ENCODE results near the gene SLC35A3. TPM values are rescaled to one million over a fixed set of nuclear protein-coding genes. Genes with fewer than 3 reads are reported as not detected.
"Not testable (repeated sequence)": the region's sequence is repeated elsewhere in the genome, so short reads cannot be mapped to it uniquely, and the experiment has no call there.

The SLC35A3 gene
- 10 to 100 TPM; 22.2 to 26.6 TPM for total RNA-seq

DNA sequence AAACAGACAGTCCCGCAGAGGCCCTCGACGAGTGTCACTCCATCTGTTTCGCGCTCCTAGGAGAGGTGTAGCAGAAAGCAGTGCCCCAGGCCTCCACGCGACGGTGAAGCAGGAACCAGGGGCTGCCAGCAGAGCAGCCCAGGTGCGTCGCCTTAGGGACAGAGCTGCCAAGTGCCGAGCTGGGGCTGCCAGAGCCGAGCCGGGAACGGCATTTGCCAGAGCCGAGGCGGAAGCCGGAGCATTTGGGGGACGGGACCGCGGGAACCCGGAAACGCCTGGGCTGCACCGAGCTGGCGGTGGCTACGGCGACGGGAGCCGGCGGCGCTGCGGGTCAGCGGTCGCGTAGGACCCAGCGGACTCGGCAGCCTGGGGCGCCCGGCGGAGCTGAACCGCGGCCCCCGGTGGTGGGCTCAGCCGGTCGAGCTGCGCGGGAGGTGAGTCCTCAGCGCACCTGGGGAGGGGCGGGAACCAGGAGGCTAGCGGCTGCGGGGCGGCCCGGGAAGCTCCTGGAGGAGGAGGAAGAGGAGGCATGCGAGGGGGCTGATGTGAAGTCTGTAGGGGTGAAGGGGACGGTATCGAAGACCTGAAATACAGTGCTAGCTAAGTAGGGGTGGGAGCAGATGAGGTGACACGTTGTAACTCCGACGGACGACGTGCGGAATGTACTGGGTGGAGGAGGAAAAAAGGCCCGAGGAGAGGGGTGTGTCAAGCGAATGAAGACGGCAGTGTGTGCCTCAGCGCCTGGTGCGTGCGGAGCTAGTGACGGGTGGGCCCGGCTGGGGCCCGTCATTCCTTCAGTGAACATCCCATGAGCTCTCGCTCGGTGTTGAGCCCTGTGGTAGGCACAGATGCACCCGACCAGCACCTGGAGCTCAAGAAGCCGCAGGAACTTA lies at the start of gene SLC35A3:
Gene SLC35A3, plus strand, starts transcription at position 268 of the 893 bp plus-strand sequence. CDS start 23,559 bp downstream, outside the sequence.
- peaks cover 19 to 25% of the 10 kb centered on the region in 2 donors for H3K4me1 Mint-ChIP-seq (ENCODE audit: low read depth in 2 of 2)
- DNase-seq (ENCODE audit: low spot score): peak; percentile 83
- no peaks in the 10 kb centered on the region for H3K36me3 Mint-ChIP-seq
- H3K9me3 Mint-ChIP-seq: no peaks in the 10 kb centered on the region
- peak within 1 kb of the TSS; percentile 89 to 94 for H3K27ac Mint-ChIP-seq
- peak; percentile 95 to 96 for ATAC-seq
- no peaks in the 10 kb centered on the region for H3K27me3 Mint-ChIP-seq
- peak within 1 kb of the TSS; percentile 94 for H3K4me3 Mint-ChIP-seq

DNA sequence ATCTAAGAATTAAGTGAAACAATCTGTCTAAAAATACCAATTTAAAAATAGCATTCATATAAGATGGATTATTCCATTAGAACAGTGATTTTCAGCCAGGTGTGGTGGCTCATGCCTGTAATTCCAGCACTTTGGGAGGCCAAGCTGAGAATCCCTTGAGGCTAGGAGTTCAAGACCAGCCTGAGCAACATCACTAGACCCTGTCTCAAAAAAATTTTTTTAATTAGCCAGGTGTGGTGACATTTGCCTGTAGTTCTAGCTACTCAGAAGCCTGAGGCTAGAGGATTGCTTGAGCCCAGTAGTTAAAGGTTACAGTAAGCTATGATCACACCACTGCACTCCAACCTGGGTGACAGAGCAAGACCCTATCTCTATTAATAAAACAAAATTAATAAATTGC lies 35.0 kb upstream of the SLC35A3 start:
- Mint-ChIP-seq H3K27me3 (peaks cover 9 to 16% of the 10 kb centered on the region in 2 donors), H3K9me3 (no peaks in the 10 kb centered on the region), H3K27ac (no peak overlapping the region), H3K4me3 (no peak overlapping the region), H3K4me1 (ENCODE audit: low read depth in 2 of 2) (no peaks in the 10 kb centered on the region), H3K36me3 (no peaks in the 10 kb centered on the region)
- no peak for ATAC-seq
- no peak for DNase-seq (ENCODE audit: low spot score)

DNA sequence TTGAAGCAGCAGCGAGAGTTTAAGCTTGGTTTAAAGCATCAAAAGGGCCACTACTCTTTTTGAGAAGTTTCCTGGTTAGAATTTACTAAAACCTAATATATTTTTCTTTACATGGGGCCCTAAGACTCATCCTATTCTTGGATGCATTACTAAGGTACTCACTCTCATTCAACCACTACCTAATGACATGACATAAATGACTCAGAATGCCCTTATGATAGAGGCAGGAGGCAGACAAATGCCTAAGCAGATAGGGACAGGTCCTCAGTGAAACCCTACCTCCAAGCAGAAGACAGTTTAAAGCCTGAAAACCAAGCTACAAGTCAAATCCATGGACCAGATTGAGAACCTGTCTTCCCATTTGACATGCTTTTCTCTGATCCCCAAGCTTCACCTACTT lies 34.3 kb upstream of the SLC35A3 start:
- no peak overlapping the region for H3K4me3 Mint-ChIP-seq
- no peaks in the 10 kb centered on the region for H3K4me1 Mint-ChIP-seq (ENCODE audit: low read depth in 2 of 2)
- no peak overlapping the region for H3K27ac Mint-ChIP-seq
- H3K27me3 Mint-ChIP-seq: peaks cover 9 to 13% of the 10 kb centered on the region in 2 donors
- DNase-seq (ENCODE audit: low spot score): no peak
- no peaks in the 10 kb centered on the region for H3K36me3 Mint-ChIP-seq
- H3K9me3 Mint-ChIP-seq: no peaks in the 10 kb centered on the region
- ATAC-seq: no peak

DNA sequence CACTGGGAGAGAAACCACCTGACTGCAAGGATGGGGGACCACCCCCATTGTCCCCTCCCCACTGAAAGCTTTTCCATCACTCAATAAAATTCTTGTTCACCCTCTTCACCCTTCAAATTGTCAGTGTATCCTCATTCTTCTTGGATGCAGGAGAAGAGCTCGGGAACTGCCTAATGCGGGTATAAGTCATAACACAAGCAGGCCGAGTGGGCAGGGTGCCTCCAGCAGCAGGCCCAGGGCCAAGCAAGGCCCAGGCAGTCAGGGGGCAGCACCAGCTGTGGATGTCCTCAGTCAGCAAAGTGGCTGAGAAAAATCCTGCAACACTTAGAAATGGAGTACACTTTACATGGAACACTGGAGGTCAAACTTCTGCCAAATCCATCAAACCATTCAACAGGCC lies 33.7 kb upstream of the SLC35A3 start:
- DNase-seq (ENCODE audit: low spot score) (no peak), ATAC-seq (no peak)
- Mint-ChIP-seq H3K27ac (no peak overlapping the region), H3K36me3 (no peaks in the 10 kb centered on the region), H3K27me3 (peaks cover 9 to 13% of the 10 kb centered on the region in 2 donors), H3K9me3 (no peaks in the 10 kb centered on the region), H3K4me1 (ENCODE audit: low read depth in 2 of 2) (no peaks in the 10 kb centered on the region), H3K4me3 (no peak overlapping the region)

DNA sequence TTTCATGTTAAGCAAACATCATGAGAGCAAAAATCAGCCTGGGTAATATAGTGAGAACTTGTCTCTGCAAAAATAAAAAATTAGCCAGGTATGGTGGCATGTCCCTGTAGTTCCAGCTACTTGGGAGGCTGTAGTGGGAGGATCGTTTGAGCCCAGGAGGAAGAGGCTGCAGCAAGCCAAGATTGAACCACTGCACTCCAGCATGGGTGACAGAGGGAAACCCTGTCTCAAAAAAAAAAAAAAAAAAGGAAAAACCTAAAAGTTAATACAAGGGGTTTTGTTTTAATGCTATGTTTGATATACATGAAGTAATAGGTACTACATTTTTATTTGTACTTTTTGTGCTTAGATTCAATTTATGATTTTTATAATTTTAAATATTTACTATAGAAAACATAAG lies 27.1 kb upstream of the SLC35A3 start:
- Mint-ChIP-seq H3K4me3 (no peak overlapping the region), H3K36me3 (no peaks in the 10 kb centered on the region), H3K4me1 (ENCODE audit: low read depth in 2 of 2) (no peaks in the 10 kb centered on the region), H3K27me3 (peaks cover 0 to 5% of the 10 kb centered on the region in 2 donors), H3K27ac (no peak overlapping the region), H3K9me3 (no peaks in the 10 kb centered on the region)
- DNase-seq (ENCODE audit: low spot score) (no peak), ATAC-seq (no peak)

DNA sequence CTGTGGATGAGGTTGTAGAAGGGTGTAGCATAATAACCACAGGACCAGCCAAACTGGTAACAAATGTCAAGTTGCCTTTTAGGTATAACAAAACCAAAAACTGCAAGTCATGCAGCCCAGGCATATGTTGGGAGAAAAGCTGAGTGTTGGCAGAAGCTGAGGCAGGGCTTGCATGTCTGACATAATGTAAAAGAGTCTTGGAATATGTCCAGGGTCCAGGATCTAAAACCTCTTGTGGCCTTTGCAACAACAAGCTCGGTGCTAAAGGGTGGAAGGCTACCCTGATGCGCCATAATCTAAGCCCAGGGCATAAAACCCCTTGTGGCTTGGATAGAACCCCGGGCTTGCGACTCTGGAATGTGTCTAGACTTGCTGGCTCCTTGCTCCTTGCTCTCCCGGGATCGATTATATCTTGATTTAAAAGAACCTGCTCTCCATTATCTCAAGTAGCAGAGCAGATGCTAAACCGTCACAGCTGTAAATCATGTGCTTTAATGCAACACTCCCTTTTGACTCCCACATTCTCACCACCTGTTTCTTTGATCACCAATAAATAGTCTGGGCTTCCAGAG lies 26.5 kb upstream of the SLC35A3 start:
- H3K36me3 Mint-ChIP-seq: no peaks in the 10 kb centered on the region
- H3K27me3 Mint-ChIP-seq: peaks cover 0 to 5% of the 10 kb centered on the region in 2 donors
- no peak overlapping the region for H3K27ac Mint-ChIP-seq
- no peaks in the 10 kb centered on the region for H3K4me1 Mint-ChIP-seq (ENCODE audit: low read depth in 2 of 2)
- ATAC-seq (no peak), DNase-seq (ENCODE audit: low spot score) (no peak)
- H3K4me3 Mint-ChIP-seq: no peak overlapping the region
- no peaks in the 10 kb centered on the region for H3K9me3 Mint-ChIP-seq

DNA sequence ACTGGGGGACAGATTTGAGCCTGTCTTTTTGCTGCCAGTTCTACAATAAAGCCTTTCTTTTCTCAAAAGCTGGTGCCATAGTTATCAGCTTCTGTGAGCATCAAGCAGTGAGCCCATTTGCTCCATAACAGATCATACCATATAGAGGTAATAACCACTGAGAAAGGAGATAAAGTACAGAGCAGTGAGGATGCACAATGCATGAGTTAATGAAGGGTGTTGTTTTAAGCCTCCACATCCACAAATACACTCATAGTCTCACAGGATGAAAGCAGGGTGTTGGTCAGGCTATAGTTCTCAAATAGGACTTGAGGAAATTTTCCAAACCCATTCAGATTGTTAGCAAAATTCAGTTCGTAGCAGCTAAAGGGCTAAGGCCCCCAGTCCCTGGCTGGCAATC lies 25.6 kb upstream of the SLC35A3 start:
- H3K4me1 Mint-ChIP-seq (ENCODE audit: low read depth in 2 of 2): no peaks in the 10 kb centered on the region

DNA sequence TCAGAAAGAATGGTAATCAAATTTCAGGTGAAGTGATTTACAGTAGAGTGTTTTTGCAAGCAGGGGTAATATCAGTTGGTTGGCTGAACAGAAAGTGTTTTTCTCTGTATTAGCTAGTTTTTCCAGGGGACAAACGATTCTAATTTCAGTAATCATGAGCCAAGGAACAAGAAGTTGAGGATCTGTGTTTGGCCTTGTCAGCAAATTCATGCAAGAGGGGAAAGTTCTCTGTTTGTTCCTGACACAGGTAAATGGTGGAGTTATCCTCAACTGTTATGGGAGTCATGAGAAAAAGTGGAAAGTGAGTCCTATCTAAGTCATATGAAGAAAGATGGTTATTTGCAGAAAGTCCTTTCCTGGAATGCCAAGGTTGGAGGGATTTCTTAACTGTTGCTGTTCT lies 24.6 kb upstream of the SLC35A3 start:
- Mint-ChIP-seq H3K36me3 (no peaks in the 10 kb centered on the region), H3K9me3 (no peaks in the 10 kb centered on the region), H3K4me1 (ENCODE audit: low read depth in 2 of 2) (no peaks in the 10 kb centered on the region), H3K27me3 (peaks cover 0 to 5% of the 10 kb centered on the region in 2 donors), H3K27ac (no peak overlapping the region), H3K4me3 (no peak overlapping the region)
- no peak for DNase-seq (ENCODE audit: low spot score)
- ATAC-seq: no peak

More for the DNA sequence above, 25.6 kb upstream of the SLC35A3 start:
- Mint-ChIP-seq H3K27ac (no peak overlapping the region), H3K36me3 (no peaks in the 10 kb centered on the region), H3K4me3 (no peak overlapping the region), H3K27me3 (peaks cover 0 to 5% of the 10 kb centered on the region in 2 donors), H3K9me3 (no peaks in the 10 kb centered on the region)
- ATAC-seq (no peak), DNase-seq (ENCODE audit: low spot score) (no peak)

DNA sequence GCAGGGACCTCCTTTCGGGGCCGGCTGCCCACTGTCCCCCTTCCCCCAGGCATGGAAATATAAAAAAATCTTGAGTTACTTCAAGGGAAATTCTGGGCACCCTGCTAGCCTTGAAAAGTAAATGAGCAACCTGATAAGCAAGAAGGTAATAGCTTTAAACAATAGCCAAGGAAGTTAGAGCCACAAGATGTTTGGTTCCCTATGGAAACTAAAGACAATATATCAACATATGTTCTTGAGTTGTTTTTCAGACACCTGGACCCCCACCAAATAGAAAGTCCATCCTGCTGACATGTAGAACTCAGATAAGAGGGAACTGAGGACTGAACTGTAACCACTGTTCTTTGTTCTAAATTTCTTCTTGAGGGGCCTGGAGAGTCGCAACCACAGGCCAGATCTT lies 19.3 kb upstream of the SLC35A3 start:
- Mint-ChIP-seq H3K9me3 (no peaks in the 10 kb centered on the region), H3K36me3 (no peaks in the 10 kb centered on the region), H3K4me1 (ENCODE audit: low read depth in 2 of 2) (no peaks in the 10 kb centered on the region), H3K27ac (no peak overlapping the region), H3K4me3 (no peak overlapping the region), H3K27me3 (peaks cover 0 to 5% of the 10 kb centered on the region in 2 donors)
- no peak for DNase-seq (ENCODE audit: low spot score)
- no peak for ATAC-seq

DNA sequence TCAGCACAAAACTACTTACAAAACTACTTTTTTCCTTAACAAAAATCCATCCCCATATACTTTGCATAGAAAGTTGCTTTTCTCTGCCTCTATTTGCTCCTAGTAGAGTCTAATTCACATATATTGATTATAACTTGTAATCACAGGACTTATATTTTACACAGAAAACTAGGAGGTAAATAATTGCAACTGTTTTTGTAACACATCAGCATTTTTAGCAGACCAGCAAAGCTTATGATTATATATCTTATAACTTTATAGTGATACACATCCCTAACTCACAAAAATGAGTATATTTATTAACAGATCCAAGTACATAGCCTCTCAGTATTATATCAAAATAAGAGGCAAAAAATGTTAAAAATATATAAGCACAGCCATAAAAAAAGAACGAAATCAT lies 17.3 kb upstream of the SLC35A3 start:
- H3K27me3 Mint-ChIP-seq: no peaks in the 10 kb centered on the region
- no peak overlapping the region for H3K4me3 Mint-ChIP-seq
- H3K4me1 Mint-ChIP-seq (ENCODE audit: low read depth in 2 of 2): no peaks in the 10 kb centered on the region
- no peak for DNase-seq (ENCODE audit: low spot score)
- H3K27ac Mint-ChIP-seq: no peak overlapping the region
- H3K36me3 Mint-ChIP-seq: no peaks in the 10 kb centered on the region
- no peaks in the 10 kb centered on the region for H3K9me3 Mint-ChIP-seq
- no peak for ATAC-seq

DNA sequence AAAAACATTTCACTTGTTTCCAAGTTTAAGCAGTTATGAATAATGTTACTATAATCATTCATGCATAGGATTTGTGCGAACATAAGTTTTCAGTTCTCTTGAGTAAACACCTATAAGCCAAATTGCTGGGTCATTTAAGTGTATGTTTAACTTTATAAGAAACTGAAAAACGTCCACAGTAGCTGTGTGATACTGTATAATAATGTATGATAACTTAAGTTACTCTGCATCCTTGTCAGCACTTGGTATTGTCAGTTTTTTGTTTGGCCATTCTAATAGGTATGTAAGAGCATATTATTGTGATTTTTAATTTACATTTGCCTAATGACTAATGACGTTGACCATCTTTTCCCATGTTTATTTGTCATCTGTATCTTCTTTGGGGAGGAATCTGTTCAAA lies 14.4 kb upstream of the SLC35A3 start:
- ATAC-seq (no peak), DNase-seq (ENCODE audit: low spot score) (no peak)
- no peaks in the 10 kb centered on the region for H3K4me1 Mint-ChIP-seq (ENCODE audit: low read depth in 2 of 2)
- H3K27me3 Mint-ChIP-seq: no peaks in the 10 kb centered on the region
- no peaks in the 10 kb centered on the region for H3K9me3 Mint-ChIP-seq
- no peak overlapping the region for H3K4me3 Mint-ChIP-seq
- H3K36me3 Mint-ChIP-seq: no peaks in the 10 kb centered on the region
- H3K27ac Mint-ChIP-seq: no peak overlapping the region

DNA sequence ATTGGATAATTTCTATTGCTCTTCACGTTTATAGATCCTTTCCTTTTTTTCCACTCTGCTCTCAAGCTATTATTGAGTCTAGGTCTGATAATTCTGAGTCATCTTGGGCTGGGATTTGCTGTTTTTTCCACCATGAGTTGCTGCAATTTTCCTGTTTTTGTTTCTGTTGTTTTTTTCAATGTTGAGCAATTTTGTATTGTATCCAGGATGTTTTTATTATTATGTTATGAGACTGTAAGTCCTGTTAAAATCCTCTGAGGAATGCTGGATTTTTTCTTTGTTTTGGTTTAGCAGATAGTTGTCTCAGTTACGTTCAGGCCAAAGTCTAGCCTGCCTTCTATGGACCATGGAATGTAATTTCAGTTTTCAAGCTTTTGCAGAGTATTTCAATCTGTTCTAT lies 13.0 kb upstream of the SLC35A3 start:
- ATAC-seq: no peak
- Mint-ChIP-seq H3K27me3 (no peaks in the 10 kb centered on the region), H3K36me3 (no peaks in the 10 kb centered on the region), H3K9me3 (no peaks in the 10 kb centered on the region), H3K4me3 (no peak overlapping the region), H3K4me1 (ENCODE audit: low read depth in 2 of 2) (no peaks in the 10 kb centered on the region), H3K27ac (no peak overlapping the region)
- no peak for DNase-seq (ENCODE audit: low spot score)

DNA sequence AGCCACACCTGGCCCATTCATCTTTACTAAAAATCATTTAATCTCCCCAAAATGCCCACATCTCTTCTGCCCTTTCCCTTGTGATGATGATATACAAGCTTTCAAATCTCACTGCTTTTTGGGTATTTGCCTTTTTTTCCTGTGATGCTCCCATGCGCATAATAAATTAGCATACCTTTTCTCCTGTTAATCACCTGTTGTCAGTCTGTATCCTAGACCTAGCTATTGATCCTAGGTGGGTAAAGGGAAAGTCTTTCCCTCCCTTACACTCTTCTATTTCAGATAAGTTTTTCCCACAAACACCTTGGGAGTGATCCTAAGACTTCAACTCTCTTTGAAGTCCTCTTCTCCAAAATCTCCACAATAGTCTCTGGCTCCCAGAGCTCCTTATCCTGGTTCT lies 12.0 kb upstream of the SLC35A3 start:
- ATAC-seq (no peak), DNase-seq (ENCODE audit: low spot score) (no peak)
- Mint-ChIP-seq H3K27ac (no peak overlapping the region), H3K4me3 (no peak overlapping the region), H3K27me3 (no peaks in the 10 kb centered on the region), H3K4me1 (ENCODE audit: low read depth in 2 of 2) (no peaks in the 10 kb centered on the region), H3K36me3 (no peaks in the 10 kb centered on the region), H3K9me3 (no peaks in the 10 kb centered on the region)

DNA sequence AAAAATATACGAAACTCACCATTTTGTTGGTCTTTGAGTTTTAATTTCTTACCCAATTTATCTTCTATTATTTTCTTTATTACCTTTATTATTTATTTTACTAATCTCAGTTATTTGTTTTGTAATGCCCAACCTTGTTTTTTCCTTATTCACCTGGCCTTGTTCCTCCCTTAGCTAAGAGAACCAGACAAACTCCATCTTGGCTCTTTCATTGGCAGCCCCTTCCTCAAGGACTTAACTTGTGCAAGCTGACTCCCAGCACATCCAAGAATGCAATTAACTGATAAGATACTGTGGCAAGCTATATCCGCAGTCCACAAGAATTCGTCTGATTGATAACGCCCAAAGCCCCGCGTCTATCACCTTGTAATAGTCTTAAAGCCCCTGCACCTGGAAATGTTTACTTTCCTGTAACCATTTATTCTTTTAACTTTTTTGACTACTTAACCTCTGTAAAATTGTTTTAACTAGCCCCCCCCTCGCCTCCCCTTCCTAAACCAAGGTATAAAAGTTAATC lies 10.5 kb upstream of the SLC35A3 start:
- H3K27me3 Mint-ChIP-seq; ATAC-seq; DNase-seq (ENCODE audit: low spot score); H3K4me3 Mint-ChIP-seq; H3K36me3 Mint-ChIP-seq; H3K27ac Mint-ChIP-seq; H3K4me1 Mint-ChIP-seq (ENCODE audit: low read depth in 2 of 2); H3K9me3 Mint-ChIP-seq: not testable (repeated sequence)
